Measurements from ENCODE around the gene DIPK1B.

DNA sequence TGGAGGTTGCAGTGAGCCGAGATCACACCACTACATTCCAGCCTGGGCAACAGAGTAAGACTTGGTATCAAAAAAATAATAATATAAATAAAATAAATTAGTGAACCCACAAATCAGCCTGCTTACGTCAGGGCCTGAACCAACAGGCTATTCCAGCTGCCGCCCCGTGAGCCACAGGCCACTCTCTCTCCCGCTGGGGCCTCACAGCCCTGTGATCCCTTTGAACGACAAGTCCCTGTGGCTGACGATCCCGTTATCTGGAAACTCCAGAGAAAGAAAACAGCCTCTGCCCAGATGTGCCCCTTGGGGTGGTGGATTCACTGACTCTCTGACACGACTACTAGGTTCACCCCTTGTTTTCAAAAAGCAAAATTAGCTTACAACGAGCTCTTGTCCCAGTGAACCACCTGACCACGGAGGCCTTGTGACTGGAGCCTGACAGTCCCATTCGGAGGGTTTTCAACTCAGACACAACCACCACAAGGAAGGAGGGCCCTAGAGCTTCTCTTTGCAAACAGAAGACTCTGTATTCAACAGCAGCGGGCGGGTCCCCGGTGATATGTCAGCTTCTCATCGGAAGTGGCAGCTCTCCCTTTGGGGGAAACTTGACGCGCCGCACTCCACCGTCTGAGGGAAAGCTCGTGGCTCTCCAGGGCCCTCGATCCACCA lies 4.4 kb upstream of the DIPK1B start:
- no peak for TF ChIP-seq POLR2AphosphoS5 (IDR thresholded peaks at IDR 0.05; ENCODE audit: low read depth, low read length)
- TF ChIP-seq POLR2A (IDR thresholded peaks at IDR 0.05; ENCODE audit: low read depth, low read length): no peak

Measured in GM12891 (cell line).